GM13977 (cell line): ENCODE data around the gene FXYD5.

ENCODE experiments used
- DNase-seq: peaks from one replicate; pipeline ENCODE4 v3.0.0; 2012; ENCODE audit warnings: low spot score
- in situ Hi-C: fragments of 300-500 bp; cut with MboI; formaldehyde crosslinking; loops from one replicate; pipeline ENCODE4 v1.12.0; 2022; ENCODE audit warnings: low sequenced_read_pairs, low pct_unique_long_range_greater_than_20kb, mixed read lengths, inconsistent platforms; ENCODE audit not compliant: unreplicated experiment
- TF ChIP-seq, protein P1 (sequence below): IDR thresholded peaks from 2 replicates; pipeline ENCODE4 v1.5.1; 2012; ENCODE audit warnings: mild to moderate bottlenecking, control low read depth; ENCODE audit not compliant: insufficient read depth; ENCODE audit errors: extremely low read depth, missing control alignments

FXYD5 gene

DNA sequence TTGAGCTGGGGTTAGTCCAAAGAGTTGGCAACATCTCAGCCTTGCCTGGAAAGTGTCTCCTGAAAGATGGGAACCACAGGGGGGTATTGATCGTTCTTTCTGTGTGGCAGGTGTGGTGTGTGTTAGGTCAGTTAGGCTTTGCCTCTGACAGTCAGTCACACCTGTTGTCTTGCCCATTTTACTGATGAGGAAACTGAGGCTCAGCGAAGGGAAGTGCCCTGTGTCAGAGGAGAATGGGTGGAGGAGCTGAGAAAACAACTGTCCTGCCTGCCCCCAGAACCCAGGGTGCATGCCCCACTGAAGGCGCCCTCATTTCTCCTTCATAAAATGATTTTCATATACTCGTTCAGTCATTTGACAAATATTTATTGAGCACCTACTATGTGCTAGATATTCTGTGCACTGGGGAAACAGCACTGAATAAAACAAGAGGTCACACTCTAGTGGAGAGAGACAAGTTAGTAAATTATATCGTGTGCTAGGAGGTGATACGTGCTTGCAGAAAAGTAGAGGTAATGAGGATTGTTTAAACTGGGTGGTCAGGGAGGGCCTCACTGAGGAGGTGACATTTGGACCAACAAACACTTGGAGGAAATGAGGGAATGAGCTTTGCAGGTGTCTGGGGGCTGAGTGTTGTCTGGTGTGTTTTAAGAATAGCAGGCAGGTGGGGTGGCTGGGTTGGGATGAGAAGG, 1.6 kb downstream of the FXYD5 start:
- no peak for DNase-seq
- in situ Hi-C loops: no loop called here
- TF ChIP-seq, protein P1, sequence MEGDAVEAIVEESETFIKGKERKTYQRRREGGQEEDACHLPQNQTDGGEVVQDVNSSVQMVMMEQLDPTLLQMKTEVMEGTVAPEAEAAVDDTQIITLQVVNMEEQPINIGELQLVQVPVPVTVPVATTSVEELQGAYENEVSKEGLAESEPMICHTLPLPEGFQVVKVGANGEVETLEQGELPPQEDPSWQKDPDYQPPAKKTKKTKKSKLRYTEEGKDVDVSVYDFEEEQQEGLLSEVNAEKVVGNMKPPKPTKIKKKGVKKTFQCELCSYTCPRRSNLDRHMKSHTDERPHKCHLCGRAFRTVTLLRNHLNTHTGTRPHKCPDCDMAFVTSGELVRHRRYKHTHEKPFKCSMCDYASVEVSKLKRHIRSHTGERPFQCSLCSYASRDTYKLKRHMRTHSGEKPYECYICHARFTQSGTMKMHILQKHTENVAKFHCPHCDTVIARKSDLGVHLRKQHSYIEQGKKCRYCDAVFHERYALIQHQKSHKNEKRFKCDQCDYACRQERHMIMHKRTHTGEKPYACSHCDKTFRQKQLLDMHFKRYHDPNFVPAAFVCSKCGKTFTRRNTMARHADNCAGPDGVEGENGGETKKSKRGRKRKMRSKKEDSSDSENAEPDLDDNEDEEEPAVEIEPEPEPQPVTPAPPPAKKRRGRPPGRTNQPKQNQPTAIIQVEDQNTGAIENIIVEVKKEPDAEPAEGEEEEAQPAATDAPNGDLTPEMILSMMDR: no peak

DNA sequence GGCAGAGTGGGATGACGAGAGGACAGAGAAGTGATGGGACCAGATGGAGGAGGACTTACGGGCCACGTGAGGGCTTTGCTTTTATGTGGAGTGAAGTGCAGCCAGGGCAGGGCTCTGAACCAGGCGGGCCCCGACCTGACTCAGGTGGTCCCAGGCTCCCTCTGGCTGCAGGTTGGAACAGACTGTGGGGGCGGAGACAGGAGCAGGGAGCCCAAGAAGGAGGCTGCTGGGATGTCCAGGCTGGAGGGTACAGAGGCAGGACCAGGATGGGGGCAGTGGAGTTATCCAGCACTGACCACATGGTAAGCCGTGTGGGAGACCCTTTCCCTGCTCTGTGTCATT, 2.1 kb downstream of the FXYD5 start:
- no peak for DNase-seq
- in situ Hi-C loops: no loop called here
- TF ChIP-seq, protein P1: no peak

GRCh38 chr19:35157431-35157830, 2.9 kb downstream of the FXYD5 start:
- no peak for DNase-seq
- in situ Hi-C loops: no loop called here
- TF ChIP-seq, protein P1: no peak

DNA sequence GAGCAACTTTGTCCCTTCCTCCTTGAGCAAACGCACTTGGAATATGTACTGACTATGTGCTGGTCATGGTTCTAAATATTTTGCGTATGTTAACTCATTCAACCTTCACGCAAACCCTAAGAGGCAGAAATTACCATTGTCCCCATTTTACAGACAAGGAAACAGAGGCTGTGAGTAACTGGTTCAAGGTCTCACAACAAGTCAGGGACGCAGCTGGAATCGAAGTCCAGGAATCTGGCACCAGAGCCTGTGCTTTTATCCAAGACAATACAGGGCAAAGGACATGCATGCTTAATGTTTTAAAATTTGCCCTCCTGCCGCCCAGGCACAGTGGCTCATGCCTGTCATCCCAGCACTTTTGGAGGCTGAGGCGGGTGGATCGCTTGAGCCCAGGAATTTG, 5.1 kb downstream of the FXYD5 start:
- TF ChIP-seq, protein P1: no peak
- no peak for DNase-seq
- in situ Hi-C loops: no loop called here

DNA sequence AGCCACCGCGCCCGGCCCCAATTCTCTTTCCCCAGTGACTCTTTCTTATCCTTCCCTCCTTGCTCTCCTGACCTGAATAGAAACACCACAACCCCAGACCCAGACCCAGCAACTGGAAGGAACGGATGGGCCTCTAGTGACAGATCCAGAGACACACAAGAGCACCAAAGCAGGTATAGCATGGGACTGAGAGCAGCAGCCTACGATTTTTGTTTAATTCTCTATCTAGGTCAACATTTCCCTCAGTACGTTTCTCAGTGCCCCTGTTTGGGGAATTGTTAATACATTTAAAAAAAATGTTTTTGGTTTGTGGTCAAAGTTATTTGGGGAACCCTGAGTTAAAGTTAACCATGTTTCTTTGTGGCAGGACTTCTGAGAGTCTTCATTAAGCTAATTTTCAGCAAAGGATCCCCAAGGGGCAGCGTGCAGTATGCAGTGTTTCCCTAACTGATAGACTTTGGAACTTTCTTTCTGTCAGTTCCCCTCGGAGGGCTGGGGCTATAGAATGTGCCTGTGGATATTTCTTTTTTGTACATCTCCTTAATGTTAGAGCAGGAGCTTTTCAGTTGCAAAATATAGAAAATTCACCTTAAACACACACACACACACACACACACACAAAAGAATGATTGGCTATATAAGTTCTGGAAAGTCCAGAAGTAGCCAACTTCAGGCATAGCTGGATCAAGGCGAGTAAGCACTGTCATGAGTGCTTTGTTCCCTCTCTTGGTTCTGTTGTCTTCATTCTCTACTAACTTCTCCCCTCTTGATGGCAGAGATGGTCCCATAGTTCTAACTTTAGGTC, 6.3 kb downstream of the FXYD5 start:
- in situ Hi-C loops: no loop called here
- TF ChIP-seq, protein P1: no peak
- DNase-seq: no peak

GRCh38 chr19:35161434-35161743, 6.9 kb downstream of the FXYD5 start:
- in situ Hi-C loops: no loop called here
- no peak for DNase-seq
- TF ChIP-seq, protein P1: no peak
